Measurements from ENCODE around the gene TNS4.
A peak's percentile ranks its signal among the peaks of the same experiment; 100 is the strongest.

Gene TNS4

GRCh38 chr17:40491486-40491885 lies 9.9 kb downstream of the TNS4 start:
- DNase-seq (ENCODE audit: low read depth, low spot score) = no peak

GRCh38 chr17:40490982-40491381 lies 10.4 kb downstream of the TNS4 start:
- no peak for DNase-seq (ENCODE audit: low read depth, low spot score)

- DNase-seq (ENCODE audit: low read depth, low spot score) = no peak
Observed at GRCh38 chr17:40490289-40490853, 11.1 kb downstream of the TNS4 start.

- no peak for DNase-seq (ENCODE audit: low read depth, low spot score)
Observed at GRCh38 chr17:40487371-40488020, 13.9 kb downstream of the TNS4 start.

- DNase-seq (ENCODE audit: low read depth, low spot score) = peak; percentile 73
Observed at GRCh38 chr17:40486522-40487370, 14.7 kb downstream of the TNS4 start.

- DNase-seq (ENCODE audit: low read depth, low spot score) = peak; percentile 95
Observed at GRCh38 chr17:40485851-40486521, 15.4 kb downstream of the TNS4 start.

- DNase-seq (ENCODE audit: low read depth, low spot score) = no peak
Observed at GRCh38 chr17:40484973-40485530, 16.4 kb downstream of the TNS4 start.

- no peak for DNase-seq (ENCODE audit: low read depth, low spot score)
Observed at GRCh38 chr17:40484285-40484972, 17.0 kb downstream of the TNS4 start.

GRCh38 chr17:40483679-40484078 lies 17.7 kb downstream of the TNS4 start:
- no peak for DNase-seq (ENCODE audit: low read depth, low spot score)

- no peak for DNase-seq (ENCODE audit: low read depth, low spot score)
Observed at GRCh38 chr17:40482722-40483121, 18.7 kb downstream of the TNS4 start.

- no peak for DNase-seq (ENCODE audit: low read depth, low spot score)
Observed at GRCh38 chr17:40481106-40481505, 20.3 kb downstream of the TNS4 start.

- DNase-seq (ENCODE audit: low read depth, low spot score) = no peak
Observed at GRCh38 chr17:40480501-40481003, 20.9 kb downstream of the TNS4 start.

- no peak for DNase-seq (ENCODE audit: low read depth, low spot score)
Observed at GRCh38 chr17:40479754-40480480, 21.5 kb downstream of the TNS4 start.

- no peak for DNase-seq (ENCODE audit: low read depth, low spot score)
Observed at GRCh38 chr17:40478486-40478885, 22.9 kb downstream of the TNS4 start.

- DNase-seq (ENCODE audit: low read depth, low spot score) = no peak
Observed at GRCh38 chr17:40477796-40478195, 23.6 kb downstream of the TNS4 start.

- no peak for DNase-seq (ENCODE audit: low read depth, low spot score)
Observed at GRCh38 chr17:40475234-40475908, 26.1 kb downstream of the TNS4 start.

GRCh38 chr17:40474419-40475002 lies 26.9 kb downstream of the TNS4 start:
- DNase-seq (ENCODE audit: low read depth, low spot score) = no peak

- no peak for DNase-seq (ENCODE audit: low read depth, low spot score)
Observed at GRCh38 chr17:40473573-40474365, 27.7 kb downstream of the TNS4 start.

All from astrocyte of the hippocampus (primary cell).